Neural cell (in vitro differentiated cells): ENCODE results near the gene DDX31.

Source experiments
- EP300 ChIP-seq: fragments of 450-650 bp; conservative IDR thresholded peaks from 2 replicates; pipeline ENCODE4 v1.6.1; 2014; ENCODE audit warnings: antibody characterized with exemption, mild to moderate bottlenecking, moderate library complexity; ENCODE audit not compliant: poor library complexity, severe bottlenecking
- EZH2 ChIP-seq: fragments of 200-600, 300-800 bp; shearing (Covaris generic), sonication (generic); IDR thresholded peaks from 2 replicates; pipeline ENCODE4 v1.6.1; 2014; ENCODE audit warnings: antibody characterized with exemption, low read length, borderline replicate concordance, mild to moderate bottlenecking; ENCODE audit not compliant: insufficient read depth, poor library complexity, severe bottlenecking
- RAD21 ChIP-seq: fragments of 450-650 bp; conservative IDR thresholded peaks from 2 replicates; pipeline ENCODE4 v1.6.1; 2014; ENCODE audit warnings: antibody characterized with exemption, mild to moderate bottlenecking, moderate library complexity
- REST ChIP-seq: IDR thresholded peaks from 2 replicates; pipeline ENCODE4 v1.6.1; 2012; ENCODE audit warnings: borderline replicate concordance
- TAF1 ChIP-seq: IDR thresholded peaks from 2 replicates; pipeline ENCODE4 v1.6.1; 2012; ENCODE audit warnings: low read depth
- TF ChIP-seq, protein P1 (sequence below): fragments of 450-650 bp; IDR thresholded peaks from 2 replicates; pipeline ENCODE4 v1.5.1; 2014; ENCODE audit warnings: antibody characterized with exemption, mild to moderate bottlenecking, moderate library complexity; ENCODE audit not compliant: poor library complexity, severe bottlenecking

DNA sequence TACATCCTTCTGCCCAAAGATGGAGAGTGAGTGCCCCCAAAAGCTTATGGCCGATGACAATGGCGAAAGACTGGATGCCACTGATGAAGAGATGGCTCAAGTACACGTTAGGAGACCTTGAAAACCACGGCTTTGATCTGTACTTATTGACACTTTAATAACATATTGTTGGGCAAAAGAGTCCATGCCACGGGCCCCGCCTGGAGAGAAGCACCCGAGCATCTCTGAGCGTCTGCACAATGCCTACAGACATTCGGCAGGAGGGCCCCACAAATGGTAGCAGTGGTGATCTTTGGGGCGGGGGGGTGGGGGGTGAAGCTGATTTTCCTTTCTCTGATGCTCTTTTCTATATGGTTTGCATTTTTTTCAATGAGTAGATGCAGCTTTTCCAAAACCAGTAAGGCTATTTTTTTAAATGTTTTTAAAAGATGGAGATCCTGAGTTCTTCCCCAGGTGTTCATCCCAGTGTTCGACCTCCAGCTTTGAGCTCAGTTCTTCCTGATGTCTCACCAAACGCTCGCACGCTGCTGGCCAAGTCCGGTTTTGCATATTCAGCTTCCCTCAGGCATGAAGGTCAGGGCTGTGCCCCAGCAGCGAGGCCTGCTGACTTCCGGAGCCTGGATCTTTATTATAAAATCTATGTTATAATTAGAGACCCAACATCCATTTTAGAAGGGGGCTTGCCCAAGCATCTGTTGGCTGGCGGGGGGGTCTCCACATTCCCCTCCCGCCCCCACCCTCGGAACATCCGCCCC lies 121.6 kb downstream of the DDX31 start:
- TF ChIP-seq, protein P1, sequence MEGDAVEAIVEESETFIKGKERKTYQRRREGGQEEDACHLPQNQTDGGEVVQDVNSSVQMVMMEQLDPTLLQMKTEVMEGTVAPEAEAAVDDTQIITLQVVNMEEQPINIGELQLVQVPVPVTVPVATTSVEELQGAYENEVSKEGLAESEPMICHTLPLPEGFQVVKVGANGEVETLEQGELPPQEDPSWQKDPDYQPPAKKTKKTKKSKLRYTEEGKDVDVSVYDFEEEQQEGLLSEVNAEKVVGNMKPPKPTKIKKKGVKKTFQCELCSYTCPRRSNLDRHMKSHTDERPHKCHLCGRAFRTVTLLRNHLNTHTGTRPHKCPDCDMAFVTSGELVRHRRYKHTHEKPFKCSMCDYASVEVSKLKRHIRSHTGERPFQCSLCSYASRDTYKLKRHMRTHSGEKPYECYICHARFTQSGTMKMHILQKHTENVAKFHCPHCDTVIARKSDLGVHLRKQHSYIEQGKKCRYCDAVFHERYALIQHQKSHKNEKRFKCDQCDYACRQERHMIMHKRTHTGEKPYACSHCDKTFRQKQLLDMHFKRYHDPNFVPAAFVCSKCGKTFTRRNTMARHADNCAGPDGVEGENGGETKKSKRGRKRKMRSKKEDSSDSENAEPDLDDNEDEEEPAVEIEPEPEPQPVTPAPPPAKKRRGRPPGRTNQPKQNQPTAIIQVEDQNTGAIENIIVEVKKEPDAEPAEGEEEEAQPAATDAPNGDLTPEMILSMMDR, result no peak
- TF ChIP-seq TAF1 (no peak), EP300 (no peak), EZH2 (no peak), REST (no peak), RAD21 (no peak)
